Amniotic stem cell (primary cell): ENCODE data around the gene RTN4R.
"Not testable (repeated sequence)": the region's sequence is repeated elsewhere in the genome, so short reads cannot be mapped to it uniquely, and the experiment has no call there.

ENCODE experiments used
- DNase-seq: peaks from one replicate; lab custom pipeline; 2025; lab: John Stamatoyannopoulos, UW

The RTN4R gene

DNA sequence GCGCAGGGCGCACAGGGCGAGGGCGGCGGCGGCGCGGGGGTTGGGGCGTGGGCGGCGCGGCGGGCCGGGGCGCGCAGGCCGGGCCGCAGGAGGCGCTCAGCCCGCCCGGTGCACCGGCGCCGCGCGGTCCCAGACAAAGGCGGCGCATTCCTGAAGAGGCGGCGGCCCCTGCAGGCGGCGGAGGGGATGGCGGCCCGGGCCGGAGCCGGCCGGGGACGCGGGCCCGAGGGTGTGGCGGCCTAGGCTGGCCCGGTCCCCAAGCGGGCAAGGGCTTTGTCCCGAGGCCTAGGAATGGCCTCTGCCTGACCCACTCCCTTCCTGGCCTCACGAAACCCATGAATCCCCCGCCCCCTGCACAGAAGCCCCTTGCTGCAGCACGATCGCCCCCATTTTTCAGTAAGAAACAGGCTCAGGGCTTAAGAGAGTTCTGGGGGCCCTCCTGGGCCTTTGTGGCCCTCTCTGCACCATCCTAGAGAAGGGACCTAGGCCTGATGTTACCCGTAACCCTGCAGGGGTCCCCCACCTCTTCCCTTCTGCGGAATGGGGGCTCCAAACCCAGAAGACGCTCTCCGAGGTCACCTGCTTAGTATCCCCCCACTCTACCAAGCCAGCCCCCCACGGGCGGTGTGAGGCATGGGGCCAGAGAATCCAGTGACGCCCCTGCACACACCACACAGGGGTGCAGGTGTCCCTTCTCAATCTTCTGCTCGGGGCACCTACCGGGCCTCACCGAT is at the start of gene RTN4R:
TSS of gene RTN4R (minus strand) at position 40 of the 734 bp plus-strand sequence. CDS start 226 bp downstream, outside the sequence.
- peak; percentile 11 for DNase-seq

DNA sequence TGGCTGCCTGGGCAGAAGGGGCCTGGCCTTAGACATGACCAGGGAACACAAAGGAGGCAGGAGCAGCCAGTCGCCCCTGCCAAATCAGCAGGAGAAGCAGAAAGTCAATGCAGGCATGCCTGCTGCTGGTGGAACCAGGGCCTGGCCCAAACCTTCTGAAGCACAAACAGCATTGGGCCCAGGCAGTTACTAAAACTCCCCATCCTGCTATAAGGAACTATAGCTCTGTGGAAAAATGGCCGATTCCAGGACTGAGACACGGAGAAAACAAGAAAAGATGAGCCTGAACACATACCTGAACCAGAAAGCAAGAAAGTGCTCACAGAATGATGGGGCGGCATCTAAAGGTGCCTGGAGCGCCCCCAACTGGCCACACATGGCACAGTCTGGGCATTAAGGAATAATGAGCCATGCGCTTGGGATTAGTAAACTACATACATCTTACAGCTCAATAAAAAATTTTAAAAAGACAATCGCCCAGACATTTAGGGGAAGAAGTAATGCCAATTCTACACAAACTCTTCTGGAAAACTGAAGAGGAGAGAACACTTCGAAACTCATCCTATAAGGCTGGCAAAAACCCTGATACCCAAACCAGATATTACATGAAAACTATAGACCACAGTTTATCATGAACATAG is 49.4 kb upstream of the RTN4R start:
- not testable (repeated sequence) for DNase-seq

DNA sequence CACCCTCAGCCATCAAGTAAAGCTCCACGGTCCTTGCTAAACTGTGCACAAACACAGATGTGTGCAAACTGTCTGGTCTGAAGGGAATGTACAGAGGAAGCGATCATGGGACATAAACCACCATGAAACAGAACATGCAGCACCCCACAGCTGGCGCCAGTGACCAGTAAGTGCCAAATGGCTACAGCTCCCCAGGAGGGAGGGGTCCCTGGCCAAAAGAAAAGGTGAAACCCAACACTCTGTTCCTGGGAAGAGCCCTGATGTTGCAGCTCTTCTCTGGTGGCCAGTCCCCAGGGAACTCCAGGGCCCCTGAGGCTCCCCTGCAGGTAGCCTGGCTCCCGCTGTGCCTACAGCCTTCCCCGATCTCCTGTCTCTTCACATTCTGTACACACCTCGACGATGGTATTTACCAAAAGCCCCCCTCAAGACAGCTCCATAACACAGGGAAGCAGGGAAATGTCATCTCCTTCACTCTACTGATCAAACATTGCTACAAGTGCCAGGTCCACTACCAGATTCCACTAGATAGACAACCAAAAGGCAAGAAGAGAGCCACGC is 48.8 kb upstream of the RTN4R start:
- DNase-seq = no peak

DNA sequence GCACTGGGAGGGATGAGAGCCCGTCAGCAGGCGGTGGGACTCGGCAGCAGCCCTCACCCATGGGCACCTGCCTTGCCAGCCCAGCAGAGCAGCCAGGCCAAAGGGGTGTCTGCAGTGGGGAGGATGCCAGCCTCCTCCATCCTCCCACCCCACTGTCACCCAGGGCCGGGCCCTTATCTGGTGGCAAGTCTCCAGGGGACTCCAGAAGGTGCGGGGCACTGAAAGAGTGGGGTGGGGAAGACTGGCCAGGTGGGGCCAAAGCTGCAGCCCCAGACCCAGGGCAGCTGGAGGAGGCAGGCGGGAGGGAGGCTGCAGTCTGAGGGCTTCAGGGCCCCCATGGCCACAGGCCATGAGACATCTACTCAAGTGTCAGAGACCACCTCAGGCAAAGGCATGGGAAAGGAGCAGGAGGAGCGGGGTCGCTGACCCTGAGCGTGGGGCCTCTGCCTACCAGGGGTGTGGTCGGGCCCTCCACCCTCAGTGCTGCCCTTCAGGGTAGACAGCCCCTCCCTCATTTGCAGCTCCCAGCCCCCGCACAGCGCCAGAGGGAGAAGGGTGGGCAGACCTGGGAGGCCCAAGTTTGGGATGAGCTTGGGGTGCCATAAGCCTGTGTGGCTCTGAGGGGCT is 48.2 kb upstream of the RTN4R start:
- DNase-seq = no peak

DNA sequence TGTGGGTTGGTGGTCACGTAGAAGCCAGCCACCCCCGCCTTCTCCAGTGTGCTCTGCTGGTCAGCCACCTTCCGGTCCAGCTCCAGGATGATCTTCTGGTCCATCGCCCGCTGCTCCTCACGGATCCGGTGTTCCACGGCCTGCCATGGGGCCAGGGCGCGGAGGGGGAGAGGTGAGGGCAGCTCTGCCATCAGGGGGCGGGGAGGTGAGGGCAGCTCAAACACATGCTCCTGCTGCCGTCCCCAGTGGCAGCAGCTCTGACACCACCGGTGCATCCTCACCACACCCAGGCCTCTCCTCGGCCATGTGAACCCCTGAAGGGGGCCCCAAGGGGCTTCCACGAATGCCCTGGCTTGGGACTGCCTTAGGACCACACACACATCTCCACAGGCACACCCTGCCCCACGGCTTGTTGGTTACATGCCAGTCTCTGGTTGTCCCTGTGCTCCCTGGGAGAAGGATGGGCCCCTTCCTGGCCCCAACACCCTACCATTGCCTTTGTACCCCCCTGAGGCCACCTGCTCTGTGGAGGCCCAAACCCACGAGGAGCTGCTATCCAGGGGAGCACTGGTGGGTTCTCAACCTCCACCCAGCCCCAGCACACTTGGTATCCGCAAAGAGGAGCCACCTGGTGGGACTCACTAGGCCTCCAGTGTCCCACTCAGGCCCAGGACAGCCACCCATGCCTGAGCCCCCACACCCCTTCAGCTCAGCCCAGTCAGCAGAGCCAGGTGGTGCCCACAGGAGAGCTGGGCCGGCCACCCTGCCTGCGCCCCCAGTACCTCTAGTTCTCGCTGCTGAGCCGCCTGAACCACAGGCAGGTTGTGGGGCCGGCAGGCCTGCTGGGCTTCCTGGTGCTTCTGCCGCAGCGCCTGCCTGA is 47.5 kb upstream of the RTN4R start:
- no peak for DNase-seq

DNA sequence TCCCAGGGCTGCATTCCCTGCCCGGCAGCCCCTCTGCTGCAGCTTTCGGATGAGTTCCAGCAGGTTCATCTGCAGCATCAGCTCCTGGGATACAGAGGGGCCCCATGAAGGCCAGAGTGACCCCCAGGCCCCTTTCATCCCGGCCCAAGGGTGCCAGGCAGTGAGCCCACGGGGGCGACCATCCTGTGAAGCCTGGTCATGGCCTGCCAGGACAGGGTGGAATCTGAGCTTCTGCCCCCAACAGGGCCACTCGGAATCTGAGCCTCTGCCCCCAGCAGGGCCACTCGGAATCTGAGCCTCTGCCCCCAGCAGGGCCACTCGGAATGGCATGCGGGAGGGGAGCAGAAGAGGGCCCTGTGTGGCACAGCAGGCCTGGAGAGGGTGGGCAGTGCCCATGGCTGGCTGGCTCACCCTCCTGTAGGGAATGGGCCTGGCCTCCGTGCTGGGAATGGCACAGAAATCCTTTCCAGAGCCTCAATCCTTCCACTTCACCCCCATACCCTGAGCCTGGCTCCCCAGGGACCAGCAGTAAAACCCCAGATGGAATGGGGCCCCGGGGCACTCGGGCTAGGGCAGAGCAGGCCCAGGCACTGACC is 46.7 kb upstream of the RTN4R start:
- not testable (repeated sequence) for DNase-seq

DNA sequence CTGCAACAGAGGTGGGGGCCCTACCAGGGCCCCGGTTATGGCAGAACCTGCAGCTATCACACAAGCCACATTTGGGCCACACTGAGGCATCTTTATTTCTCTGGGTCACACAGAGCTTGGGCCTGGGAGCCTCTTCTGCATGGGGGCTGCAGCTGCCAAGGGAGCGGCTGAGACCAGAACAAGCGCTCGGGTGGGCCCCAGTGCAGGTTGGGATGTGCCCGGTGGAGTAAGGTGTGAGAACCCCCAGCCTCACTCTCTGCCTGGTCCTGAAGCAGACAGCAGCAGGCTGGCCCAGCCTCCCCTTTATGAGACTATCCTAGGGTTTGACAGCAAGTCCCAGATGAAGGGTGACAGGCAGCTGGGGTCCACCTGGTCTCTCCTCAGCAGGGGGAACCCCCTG is 46.1 kb upstream of the RTN4R start:
- DNase-seq = not testable (repeated sequence)

DNA sequence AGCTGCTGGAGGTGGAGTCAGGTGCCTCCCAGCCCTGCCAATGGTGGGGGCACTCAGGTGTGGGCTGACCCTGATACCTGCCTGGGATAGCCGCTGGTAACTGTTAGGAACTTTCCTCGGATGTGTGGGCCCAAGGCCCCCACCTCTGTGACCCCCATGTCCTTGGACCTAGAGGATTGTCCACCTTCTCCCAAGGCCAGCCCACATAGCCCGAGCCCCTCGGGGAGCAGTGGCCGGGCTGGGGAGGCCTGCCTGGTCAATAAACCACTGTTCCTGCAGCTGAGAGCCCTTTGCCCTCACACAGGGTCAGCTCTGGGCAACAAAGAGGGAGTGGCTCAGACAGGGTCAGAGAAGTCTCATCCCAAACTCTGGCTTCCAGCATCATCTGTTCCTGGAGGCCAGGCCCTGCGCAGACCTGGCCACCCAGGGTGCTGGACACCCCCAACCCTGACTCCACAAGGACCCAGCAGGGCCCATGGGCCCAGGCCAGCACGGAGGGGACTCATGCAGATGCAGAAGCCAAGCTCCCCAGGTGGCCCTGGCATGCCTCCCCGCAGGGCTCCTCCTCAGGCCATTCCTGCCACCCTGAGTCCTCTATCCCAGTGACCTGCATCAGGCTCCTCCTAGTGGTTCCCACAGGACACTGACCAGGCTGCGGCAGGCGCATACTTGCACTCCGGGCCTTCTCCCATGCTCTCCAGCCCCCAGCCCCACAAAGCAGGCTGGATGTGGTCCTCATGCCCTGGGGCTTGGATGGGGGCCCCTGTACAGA is 45.4 kb upstream of the RTN4R start:
- DNase-seq = not testable (repeated sequence)

DNA sequence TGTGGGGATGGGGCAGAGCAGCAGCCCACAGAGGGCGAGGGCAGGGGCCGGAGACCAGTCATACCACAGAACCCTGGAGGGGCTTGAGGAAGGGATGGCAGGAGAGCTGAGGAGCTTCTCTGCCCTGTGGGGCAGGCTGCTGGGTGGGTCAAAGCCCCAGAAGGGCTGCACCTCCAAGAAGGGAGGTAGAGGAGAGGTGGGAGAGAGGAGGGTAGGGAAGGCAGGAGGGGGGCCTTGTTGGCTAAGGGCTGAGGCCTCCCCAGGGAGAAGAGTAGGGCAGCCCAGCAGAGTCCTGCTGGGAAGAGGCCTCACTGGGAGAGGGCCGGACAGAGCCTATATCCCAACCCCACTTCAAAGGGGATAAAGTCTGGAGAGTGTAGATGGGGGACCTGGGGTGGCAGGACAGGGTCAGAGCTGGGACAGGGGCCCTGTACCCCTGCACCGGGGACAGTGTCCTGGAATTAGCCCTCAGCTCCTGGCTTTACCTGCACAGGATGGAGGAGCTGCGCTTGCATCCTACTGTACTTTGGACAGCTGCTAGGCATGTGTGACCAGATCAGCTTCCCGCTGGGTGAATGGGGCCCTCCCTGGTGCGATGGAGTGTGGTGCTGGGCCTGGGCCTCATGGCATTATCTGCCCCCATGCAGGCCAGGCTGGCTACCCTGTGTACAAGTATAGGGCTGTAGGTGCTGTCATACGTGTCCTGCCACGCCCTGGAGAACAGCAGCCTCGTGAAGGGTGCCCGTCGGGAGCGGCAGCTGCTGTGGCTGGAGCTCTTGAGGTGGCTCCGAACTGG is 44.5 kb upstream of the RTN4R start:
- DNase-seq = no peak

DNA sequence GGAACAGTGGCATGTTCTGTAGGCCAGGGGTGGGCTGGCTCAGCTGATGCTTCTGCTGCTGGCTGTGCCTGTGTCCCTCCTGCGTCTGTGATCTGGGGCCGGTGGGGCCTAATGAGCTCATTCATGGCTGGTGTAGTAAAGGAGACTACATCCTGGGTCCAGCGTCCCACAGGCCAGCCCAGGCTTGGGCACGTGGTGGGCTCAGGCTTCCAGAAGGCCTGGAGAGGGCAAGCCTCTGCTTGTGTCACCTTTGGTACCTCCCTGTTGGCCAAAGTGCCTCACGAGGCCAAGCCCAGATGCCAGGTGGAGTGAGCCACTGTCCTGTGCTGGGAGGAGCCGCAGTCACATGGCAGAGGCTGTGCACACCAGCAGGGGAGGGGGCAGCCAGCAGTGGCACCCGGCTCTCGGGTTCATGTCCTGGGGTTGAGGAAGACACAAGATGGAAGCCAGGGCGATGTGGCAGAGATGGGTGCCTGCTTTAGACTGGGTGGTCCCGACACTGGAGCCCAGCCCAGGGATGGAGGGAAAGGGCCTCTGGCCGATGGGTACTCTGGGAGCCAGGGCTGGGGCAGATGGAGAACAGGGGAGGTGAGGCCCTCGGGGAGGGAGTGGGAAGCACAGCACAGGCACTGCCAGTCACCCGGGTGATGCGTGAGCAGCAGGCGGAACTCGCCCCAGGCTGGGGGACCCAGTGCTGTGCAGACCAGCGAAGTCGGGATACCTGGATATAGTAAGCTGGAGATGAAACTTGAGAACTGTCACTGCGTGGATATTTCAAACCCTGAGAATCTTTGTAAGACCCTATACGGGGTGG is 43.3 kb upstream of the RTN4R start:
- DNase-seq = not testable (repeated sequence)

DNA sequence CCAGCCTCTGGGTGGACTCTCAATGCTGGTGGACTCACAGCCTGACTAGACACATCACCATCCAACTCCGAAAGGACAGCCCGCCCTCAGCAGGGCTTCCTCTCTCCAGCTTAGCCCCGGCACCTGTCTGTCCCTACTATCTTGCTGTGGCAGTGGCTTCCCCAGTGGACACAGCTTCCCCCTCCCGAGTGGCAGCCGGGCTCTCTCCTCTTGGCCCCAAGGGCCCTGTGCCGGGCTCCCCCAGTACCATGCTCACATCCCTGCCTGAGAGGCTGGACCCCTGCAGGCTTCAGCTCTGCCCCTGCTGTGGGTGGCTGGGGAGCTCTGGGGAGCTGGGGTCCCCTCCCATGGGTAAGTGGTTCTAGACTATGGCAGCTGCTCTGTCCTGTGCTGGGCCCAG is 42.7 kb upstream of the RTN4R start:
- not testable (repeated sequence) for DNase-seq

DNA sequence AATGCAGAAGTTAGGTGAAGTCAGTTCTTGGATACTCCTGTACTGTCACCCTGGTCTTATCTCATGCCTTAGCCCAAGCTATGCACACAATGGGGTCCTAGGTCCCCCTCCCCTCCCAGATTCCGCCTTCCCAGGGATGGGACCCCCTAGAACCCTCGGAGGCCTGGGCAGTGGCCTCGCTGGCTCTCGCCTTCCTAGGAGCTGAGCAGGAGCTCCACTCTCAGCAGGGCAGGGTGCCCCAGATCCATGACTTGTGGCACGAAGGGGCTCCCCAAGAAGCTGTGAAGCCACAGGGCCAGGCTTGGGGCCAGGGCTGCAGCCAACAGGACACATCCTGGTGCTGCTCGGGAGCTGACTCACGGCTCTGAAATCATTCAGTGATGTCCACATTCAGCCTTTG is 42.1 kb upstream of the RTN4R start:
- not testable (repeated sequence) for DNase-seq

DNA sequence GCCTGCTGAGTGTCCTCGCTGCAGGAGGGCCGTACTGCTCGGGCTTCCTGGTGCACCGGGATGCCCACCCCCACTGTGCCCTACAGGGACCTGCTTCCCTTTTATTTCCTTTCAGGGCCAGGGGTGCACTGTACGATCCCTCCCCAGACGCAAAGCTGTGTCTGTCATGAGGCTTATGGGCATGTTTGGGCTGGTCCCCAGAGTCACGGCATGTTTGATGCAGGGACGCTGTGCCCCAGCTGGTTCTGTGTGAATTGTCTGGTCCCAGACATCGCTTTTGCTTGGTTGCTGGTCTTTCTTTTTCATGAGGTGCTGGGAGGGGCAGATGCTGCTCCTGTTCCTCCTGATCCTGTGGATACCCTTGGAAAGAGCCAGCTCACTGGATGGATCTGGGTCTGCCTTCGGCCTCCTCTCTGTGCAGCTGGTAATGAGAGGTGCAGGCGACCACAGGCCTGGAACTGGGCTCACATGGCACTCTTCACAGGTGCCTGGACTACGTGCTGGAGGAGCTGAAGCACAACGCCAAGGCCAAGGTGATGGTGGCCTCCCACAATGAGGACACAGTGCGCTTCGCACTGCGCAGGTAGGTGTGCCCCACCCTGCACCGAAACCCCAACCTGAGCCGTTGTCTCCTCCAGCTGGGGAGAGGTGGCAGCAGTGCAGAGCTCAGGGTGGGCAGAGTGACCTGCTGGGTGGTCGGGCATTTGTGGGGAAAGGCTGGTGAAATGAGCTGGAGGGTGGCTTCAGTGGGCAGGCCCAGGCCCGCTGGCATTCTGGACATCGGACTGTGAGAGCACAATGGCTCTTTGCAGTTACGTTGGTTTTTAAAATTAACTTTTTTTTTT is 40.9 kb upstream of the RTN4R start:
- not testable (repeated sequence) for DNase-seq

DNA sequence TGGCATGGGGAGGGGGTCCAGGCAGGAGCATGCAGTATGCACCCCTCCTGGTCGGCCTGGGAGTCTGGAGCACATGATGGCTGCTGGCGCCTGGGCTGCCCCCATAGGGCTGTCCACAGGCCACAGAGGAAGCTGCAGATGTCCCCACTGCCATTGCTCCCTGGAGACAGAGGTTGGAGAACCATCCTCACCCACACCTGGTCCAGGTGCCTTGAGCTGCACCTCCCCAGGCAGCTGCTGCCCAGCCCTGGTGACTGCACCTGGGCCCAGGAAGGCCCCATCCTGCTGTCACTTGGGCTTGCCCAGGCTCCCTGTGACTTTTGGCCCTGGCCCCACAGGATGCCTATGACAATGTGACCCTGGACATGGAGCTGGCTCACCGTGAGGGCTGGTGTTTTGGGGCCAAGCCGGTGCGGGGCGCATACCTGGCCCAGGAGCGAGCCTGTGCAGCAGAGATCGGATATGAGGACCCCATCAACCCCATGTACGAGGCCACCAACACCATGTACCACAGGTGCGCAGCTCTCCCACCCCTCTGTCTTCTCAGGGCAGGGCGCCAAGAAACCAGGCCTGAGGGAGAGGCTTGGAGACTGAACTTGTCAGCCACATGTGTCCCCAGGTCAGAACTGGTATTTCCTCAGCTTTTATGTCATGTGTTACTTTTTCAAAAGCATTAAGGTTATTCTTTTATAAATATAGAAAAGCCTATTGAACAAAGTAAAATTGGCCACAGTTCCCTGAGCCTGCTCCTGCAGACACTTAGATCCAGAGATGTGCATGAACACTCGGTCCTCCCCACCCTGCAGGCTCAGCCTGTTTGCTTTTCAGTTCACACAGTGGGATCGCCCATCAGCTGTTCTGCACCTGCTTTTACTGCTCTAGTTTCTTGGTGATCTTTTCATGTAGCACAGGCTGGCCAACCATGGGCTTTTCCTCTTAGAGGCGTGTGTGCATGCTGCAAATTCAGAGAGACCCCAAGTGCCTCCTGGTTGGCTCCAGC is 39.6 kb upstream of the RTN4R start:
- not testable (repeated sequence) for DNase-seq

DNA sequence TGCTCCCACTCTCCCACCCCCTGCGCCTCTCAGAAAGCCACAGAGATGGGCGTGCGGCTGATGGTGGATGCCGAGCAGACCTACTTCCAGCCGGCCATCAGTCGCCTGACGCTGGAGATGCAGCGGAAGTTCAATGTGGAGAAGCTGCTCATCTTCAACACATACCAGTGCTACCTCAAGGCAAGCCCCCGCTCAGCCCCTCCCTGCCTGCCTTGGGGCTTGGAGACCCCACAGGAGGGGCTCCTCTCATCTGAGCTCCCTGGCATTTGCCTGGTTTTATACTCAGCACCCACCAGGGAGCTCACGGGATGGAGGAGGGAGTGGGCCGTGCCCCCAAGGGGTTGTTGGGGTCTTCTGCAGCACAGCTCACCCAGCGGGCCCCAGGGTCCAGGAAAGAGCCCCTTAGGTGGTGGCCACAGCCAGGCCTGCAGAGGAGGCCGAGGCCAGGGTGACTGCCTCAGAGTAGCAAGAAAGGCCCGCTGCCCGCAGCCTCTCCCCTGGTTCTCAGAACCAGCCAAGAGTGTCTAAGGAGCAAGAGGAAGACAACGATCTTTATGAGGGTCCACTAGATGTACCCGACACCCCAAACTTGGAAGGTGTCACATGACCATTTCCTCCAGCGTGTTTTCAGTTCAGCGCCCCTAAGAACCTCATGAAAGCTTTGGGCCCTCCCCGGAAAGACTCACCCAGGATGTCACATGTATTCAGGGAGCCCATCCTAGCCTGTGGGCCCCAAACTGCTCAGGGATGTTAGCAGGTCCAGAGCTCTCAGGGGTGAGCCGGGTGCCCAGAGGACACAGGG is 38.7 kb upstream of the RTN4R start:
- DNase-seq = not testable (repeated sequence)
